GM21381 (cell line): ENCODE results near the gene VWF.

ENCODE experiments used
- ATAC-seq: cut with Tn5 transposase; IDR thresholded peaks from one replicate; pipeline ENCODE4 v1.9.1; 2021; ENCODE audit warnings: mild to moderate bottlenecking, moderate library complexity; ENCODE audit not compliant: unreplicated experiment

Gene VWF

DNA sequence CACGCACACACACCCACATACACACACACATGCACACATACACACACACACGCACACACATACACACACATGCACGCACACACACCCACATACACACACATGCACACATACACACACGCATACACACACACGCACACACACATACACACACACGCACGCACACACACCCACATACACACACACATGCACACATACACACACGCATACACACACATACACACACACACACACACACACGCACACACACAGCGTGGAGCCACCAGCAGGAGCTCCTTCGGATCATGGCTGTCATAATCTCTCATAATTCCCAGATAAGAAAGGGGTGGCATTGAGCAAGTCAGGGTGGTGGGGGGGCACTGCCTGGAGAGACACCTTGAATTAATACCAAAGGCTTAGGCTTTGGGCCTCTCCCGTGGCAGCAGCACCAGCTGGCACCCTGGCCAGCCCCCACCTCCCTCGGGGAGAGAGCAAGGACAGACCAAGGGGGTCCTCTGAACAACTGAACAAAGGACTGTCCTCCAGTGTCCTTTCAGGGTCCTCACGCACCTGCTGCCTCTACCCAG is 201.3 kb downstream of the VWF start:
- ATAC-seq, result no peak

DNA sequence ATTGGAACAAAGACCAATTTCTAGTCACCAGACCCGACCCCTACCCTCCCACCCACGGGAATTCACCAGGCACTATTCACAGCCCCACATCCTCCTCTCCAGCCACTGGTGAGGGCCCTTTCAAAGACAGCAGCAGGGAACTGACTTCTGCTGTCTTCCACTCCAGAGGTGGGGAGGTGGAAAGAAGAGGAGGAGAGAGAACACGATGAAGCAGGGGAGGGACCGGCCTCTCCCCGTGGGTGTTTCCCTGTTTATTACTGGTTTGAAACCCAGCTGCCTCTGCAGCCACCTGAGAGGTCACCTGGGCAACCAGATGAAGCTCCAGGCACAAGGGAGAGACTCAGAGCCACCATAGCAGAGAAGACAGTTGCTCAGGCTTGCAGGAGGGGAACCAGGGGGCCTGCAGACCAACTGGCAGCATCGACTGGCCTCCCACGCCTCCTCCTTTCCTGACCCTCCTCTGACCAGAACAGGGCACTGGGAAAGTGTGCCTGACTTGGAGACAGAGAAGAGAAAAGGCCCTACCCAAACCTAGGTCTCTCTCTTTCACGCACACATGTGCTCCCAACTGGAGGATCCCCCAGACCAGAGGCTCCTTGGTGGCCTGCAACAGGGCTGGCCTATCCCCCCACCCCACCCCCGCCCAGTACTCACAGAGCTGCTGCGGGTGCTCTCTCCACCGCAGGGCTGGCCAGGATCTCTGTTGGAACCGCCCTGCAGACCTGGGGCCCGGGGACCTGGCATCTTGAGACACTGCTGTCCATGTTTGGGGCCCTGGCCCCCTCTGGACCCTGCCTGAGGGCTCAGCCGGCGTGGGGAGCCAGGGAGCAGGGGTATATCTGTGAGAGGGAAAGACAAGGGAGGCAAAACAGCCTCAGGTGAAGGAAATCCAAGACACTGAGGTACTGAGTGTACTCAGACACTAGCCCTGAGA is 202.2 kb downstream of the VWF start:
- no peak for ATAC-seq

DNA sequence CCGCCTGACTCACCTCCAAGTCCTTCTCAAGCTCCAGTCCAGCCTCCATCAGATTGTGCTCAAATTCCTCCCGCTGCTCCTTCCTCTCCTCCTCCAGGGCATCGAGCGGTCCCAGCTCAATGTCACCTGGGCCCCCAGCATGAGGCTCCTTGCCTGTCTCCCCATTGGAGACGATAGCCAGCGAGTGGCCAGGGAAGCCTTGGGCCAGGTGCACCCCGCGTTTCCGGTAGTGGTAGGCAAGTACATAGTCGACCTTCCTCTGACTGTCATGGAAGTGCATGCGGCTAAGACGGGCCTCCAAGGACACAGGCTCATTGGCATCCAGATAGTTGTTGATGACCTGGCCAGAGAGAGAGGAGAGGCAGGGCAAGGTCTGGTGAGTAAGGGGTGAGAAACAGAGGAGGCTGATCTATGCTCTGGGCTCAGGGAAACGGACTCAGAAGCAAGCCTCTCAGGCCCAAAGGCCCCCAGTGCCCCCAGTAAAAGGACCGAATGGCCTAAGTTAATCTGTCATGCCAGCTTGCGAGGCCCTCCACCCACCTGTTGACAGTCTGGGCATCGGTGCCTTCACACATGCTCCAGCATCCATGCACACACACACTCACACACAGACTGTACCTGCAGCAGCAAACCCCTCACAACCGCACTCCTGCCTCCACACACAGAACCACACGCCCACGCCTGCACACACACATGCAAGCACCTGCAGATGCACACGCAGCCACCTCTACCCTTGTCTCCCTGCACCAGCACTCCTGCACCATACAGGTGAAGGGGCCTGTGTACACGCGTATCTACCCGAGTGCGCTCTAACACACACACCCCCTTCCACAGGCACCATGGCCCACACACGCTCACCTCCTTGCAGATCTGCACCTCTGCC is 203.2 kb downstream of the VWF start:
- ATAC-seq, result no peak

DNA sequence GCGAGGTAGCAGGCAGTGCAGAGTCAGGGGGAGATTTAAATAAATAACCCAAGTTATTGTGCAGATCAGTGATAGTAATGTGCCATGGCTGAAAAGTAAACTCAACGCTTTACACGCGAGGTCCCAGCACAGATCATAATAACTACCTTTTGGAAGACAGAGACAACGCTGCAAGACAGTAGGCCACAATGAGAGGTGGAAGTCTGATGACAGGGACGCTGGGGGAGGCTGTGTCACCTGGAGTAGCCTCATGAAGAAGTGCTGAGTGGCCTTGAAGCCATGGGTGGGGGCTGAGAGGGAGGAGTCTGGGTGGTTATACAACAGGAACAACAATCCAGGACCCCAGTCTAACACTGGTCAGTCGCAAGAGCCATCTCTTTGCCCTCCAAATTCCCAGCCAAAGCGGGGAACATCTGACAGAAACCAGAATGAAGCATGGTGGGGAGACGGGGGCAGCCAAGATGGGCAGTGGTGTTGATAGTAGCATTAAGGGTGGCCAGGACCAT is 207.6 kb downstream of the VWF start:
- ATAC-seq, result no peak

DNA sequence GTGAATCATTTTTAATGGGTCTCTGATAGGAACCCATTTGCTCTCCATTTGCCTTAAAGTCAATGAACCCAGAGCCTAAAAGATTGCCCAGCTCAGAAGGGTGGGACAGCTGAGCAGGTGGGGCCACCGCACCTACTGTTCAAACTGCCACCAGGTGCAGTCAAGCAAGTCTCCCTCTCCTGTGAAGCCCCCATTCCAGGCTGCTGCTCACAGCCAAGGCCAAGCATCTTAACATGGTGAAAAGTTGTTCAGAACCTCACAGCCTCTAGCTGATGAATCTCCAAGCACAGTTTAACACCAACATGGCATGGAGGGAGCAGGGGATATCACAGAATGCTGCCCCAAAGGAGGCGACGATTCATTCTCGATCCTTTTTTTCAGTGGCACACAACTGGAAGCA is 209.0 kb downstream of the VWF start:
- no peak for ATAC-seq

DNA sequence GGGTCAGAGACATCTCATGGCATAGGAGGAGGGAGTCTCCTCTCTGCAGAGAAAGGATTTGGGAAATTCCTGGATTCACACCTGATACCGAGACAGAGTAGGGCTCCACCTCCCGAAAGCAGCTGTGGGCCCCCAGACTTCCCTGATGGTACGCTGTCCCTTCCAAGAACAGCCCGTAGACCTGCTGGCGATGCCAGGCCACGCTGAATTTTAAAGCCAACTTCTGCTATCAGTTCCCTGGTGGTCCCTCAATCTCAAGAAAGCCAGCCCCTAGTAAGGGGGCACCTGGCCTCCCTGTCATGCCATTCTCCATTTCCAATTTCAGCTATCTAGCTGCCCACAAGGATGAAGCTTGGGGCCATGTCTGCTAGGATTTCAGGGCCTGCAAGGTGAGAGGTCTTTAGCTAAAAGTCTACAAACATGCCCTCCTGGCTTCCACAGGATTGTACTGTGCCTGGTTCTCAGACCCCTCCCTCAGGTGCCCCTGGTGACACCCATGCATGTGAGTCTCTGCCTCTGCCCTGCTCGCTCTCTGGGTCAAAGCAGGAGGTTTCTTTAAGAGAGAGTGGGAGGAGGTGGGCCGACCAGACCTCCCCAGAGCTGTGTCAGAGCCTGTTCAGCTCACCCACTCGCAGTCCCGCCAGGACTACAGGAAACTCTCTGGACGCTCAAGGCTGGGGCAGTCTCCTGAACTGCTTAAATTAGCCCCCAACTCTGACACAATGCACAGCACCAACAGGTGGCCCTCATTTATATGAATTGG is 209.9 kb downstream of the VWF start:
- ATAC-seq, result no peak

DNA sequence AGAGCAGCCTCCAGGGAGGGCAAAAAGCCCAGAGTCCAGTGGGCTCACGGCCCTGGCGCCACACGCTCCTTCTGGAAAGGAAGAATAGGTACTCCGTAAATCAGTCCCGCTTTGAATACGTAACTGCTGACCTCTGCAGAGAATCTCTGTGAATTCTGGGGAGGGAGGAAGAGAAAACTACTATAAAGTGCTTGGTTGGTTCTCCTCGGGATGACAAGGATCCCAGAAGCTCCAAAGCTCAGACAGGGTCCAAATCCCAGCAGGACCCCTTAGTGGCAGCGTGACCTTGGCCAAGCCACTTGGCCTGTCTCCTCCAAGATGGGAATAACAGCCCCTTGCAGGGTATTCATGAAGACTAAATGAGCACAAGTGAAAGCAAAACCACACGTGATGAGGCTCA is 211.1 kb downstream of the VWF start:
- no peak for ATAC-seq

DNA sequence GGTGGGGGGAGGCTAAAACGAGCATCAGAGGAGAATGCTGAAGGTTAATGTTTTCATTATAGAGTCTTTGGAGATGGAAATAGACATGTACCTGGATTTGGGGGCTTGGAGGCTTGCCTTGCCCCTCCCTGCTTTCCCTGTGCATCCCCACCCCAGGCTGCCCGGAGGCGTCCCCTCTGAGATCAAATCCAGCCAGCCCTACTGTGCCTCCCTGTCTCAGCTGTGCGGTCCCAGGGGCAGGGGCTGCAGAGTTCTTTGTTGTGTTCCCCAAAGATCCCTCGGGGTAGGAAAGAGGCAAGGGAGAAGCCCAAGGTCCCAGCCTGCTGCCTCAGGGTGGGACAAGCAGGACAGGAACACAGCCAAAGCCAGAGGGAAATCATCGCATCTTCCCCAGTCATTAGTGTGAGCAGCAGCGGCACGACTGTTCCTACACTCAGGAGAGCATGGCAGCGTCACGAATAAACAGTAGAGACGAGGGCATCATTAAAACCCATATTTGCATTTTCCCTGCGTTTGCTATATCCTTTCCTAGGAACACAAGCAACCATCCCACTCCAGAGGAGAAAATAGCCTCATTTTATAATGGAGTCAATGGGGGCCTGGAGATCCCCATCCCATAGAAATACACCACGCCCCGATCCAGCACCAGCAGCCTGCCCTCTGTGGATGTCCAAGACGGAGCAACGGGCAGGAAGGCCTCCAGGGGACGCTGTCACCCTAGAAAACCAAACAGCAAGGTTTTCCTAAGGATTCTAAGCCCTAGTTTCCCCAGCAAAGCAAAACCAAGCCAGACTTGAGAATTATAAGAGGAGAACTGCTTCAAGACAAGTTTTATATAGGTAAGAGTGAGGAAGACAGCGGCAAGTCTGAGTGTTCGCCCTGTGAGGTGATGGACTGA is 211.8 kb downstream of the VWF start:
- ATAC-seq, result no peak

DNA sequence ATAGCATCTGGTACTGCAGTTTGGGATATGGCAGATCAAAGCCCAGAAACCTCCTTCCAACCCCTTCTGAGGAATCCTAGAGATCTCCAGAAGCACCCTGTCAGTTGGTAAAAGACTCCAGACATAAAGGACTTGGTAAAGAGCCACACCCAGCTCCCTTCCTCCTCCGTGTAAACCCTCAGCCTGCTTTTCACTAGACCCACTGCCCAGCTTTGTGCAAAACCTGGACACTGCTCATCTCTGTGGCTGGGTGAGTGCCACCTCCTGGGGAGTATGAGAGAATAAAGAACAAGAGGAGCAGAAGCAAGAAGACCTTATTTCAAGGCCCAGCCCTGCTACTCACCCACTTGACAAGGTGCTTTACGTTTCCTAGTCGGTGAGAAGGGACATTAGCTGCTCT is 212.5 kb downstream of the VWF start:
- no peak for ATAC-seq

DNA sequence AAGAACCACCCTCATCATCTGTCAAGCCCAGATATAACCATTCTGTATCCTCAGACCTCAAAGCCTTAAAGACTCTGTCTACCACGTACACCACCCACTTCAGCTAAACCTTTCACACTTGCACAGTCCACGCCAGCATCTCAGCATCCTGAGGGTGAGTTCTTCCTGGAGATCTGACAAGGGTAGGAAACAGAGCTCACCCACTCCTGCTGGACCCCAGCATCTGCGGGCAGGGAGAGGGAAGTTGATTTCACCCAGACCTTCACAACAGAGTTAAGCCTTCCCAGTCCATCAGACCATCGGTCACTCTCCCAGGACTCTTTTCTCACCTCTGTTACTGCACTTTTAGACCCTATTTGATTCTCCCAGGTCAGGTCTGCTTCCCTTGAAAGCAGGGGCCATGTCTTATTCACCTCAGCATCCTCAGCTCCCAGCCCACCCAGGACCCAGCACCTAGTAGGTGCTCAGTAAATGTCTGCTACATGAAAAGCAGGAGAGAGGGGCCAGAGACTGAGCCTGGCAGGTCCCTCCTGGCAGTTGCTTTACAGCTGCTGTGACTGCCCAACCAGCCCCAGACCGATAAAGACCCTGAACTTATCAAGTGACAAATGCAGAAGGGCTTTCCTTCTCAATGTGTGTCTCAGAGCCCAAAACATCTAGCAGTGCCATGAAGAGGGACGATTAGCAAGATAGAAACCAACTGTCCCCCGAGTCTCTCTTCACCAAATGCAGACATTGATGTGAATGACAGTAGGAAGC is 213.5 kb downstream of the VWF start:
- ATAC-seq, result no peak

DNA sequence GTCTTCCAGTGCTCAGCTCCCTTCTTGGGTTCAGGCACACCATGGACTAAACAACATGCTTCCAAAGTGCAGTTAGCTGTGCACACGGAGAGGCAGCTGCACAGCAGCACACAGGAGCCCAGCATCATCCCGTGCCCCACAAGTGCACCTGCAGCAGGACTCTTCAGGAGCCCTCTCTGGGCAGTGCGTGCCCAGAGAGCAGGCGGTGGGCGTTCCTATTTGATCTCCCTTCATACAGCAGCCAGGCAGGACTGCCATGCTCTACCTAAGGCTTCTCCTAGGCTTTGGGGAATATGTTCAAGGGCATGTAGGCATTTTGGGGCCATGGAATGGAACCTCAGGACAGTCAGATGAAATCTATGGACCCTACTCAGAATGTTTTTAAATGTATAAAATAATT is 214.9 kb downstream of the VWF start:
- ATAC-seq, result no peak

DNA sequence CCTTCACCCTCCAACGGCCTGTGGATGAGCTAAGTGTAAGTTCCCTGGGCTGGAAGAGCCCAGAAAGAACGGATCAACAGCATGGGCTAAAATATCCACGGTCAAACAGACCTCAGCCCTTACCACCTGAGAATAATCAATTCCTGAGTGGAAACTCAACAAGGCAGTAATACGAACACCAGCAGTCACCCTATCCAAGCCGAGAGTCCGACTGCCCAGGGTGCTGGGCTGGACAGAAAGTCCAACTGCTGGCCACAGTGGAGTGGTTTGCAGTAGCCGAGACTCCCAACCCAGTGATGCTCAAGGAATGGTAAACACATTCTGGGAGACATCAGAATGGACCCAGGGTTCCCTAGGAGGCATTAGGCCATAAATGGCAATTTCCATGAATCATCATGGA is 216.2 kb downstream of the VWF start:
- ATAC-seq, result no peak

DNA sequence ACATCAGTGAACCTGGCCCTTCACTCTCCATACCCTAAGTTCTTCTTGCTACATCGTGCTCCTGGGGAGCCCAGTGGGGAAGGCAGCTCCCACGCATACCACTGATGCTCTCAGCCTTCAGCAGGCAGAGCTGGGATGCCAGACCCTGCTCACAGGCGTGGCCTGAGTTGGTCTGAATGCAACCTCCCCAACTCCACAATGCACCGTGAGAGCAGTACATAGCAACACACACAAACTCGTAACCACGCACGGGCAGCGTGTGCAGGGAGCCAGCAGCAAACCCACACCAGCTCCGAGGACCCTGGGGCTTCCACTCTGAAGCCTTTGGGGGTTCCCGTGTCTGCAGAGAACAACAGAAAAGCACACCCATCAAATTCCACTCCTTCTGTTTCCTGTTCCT is 216.7 kb downstream of the VWF start:
- no peak for ATAC-seq

DNA sequence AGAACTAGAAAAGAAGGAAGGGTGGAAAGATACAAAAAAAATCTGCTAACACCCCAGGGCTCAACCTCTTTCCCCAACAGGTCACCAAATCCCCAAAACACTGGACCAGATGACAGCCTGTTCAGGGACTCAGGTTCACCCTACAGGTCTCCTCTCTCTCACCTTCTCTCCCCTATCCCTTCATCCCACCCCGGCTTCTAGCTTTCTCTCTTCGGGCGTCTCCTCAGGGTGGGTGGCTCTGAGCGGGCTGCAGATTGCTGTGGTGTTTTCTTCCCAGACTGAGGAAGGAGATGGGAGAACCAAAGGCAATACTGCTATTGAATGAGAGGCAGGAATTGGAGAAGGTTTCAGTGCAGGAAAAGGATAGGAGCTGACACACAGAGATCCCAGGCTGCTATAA is 218.7 kb downstream of the VWF start:
- no peak for ATAC-seq

DNA sequence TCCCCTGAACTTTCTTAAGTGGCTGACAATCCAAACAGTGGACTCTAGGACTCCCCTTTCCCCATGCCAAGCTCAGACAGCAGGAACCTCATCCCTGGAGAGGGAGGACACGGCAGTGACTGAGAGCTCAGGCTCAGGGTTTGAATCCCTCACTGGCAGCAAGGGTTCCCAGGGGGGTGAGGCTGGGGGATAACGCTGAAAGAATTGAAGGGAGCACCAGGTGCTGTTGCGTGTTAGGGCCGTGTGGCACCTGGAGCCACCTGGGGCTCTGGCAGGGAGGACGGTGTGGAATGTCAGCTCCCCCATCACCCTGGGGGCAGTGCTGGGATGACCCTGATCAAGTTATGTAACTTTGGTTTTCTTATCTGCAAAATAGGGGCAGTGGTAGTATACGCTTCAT is 219.5 kb downstream of the VWF start:
- no peak for ATAC-seq

DNA sequence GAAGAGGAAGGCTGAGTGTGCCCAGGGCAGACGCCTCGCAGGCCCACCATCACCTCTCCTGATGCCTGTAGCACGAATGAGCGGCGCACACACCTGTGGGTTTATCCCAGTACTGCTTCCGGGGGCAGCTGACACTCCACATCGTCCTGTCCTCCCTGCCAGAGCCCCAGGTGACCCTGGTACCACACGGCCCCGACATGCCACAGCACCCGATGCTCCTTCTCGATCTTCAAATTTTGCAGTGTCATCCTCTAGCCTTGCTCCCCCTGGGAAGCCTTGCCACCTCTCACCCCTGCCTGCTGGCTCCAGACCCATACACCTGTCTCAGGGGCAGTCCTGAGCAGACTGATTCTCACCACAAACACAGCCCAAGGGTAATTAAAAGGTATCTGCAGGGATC is 220.0 kb downstream of the VWF start:
- no peak for ATAC-seq

DNA sequence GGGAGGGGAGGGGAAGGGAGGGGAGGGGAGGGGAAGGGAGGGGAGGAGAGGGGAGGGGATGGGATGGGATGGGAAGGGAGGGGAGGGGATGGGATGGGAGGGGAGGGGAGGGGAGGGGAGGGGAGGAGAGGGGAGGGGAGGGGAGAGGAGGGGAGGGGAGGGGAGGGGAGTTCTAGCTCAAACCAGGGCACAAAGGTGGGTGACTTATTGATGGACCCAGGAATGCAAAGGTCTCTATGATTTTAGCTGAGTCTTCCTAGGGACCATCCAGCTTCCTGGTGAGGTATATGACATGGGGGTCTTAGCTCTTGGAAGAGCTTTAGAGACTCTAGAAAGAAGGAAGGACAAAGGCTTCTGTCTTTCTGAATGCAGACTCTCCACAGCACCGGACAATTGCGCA is 221.7 kb downstream of the VWF start:
- no peak for ATAC-seq

DNA sequence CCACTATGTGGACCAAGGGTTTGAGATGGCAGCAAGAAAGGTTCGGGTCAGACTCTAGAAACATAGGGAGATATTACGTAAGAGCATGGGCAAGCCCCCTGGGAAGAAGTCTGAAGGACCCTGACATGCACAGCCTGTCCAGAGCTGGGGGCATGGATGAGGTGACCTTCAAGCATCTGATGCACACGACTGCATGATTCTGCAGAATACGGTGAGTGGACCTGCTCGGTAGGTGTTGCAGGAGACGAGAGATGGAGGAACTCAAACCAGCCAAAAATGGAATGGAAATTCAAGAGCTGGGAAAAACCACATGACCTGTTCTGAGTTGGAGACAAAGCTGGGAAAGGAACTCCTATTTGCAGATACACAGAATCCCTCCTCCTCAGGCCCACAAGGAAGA is 223.1 kb downstream of the VWF start:
- ATAC-seq, result no peak
